ENCODE data around the gene FAM149A. TPM values are rescaled to one million over a fixed set of nuclear protein-coding genes. Genes with fewer than 3 reads are reported as not detected.
A peak's percentile ranks its signal among the peaks of the same experiment; 100 is the strongest.

FAM149A gene
- total RNA-seq, 1 donor from 2014 or later: under 0.01 TPM

- DNase-seq (ENCODE audit: low read depth in 2 of 2): peak; percentile 64 to 73
Measured at GRCh38 chr4:186201535-186202230, 97.2 kb downstream of the FAM149A start.

GRCh38 chr4:186202490-186203140 lies 98.1 kb downstream of the FAM149A start:
- DNase-seq (ENCODE audit: low read depth in 2 of 2): no peak

GRCh38 chr4:186203406-186203805 lies 98.9 kb downstream of the FAM149A start:
- DNase-seq (ENCODE audit: low read depth in 2 of 2): peak; percentile 64 to 73

- peak; percentile 4 to 43 for DNase-seq (ENCODE audit: low read depth in 2 of 2)
Measured at GRCh38 chr4:186204103-186204559, 99.6 kb downstream of the FAM149A start.

- no peak for DNase-seq (ENCODE audit: low read depth in 2 of 2)
Measured at GRCh38 chr4:186204686-186205085, 100.2 kb downstream of the FAM149A start.

GRCh38 chr4:186205156-186205555 lies 100.7 kb downstream of the FAM149A start:
- no peak for DNase-seq (ENCODE audit: low read depth in 2 of 2)

- no peak for DNase-seq (ENCODE audit: low read depth in 2 of 2)
Measured at GRCh38 chr4:186216465-186217024, 112.0 kb downstream of the FAM149A start.

- no peak for DNase-seq (ENCODE audit: low read depth in 2 of 2)
Measured at GRCh38 chr4:186217733-186218293, 113.3 kb downstream of the FAM149A start.

GRCh38 chr4:186221624-186222023 lies 117.1 kb downstream of the FAM149A start:
- DNase-seq (ENCODE audit: low read depth in 2 of 2): no peak

Other genes with a start within 250 kb of the FAM149A start
- 0.40 and 0.44 TPM in 2 replicates for gene TLR3, start 35.5 kb upstream of the FAM149A start, total RNA-seq
- 1.7 and 2.8 TPM in 2 replicates for gene CYP4V2, start 86.9 kb downstream of the FAM149A start, total RNA-seq
- 0.20 and 0.22 TPM in 2 replicates for gene KLKB1, start 122.8 kb downstream of the FAM149A start, total RNA-seq
- not detected in 2 replicates for gene F11, start 161.5 kb downstream of the FAM149A start, total RNA-seq

All from lung microvascular endothelial cell (primary cell).